MG63 (cell line): ENCODE data around the gene CDS1. TPM values are rescaled to one million over a fixed set of nuclear protein-coding genes. Genes with fewer than 3 reads are reported as not detected.

Experiments used
- DNase-seq: peaks from one replicate; pipeline ENCODE4 v3.0.0-alpha.2; 2020
- H3K27me3 ChIP-seq: fragments of 250-450 bp; sonication (Bioruptor Pico); 2 replicates; pipeline ENCODE4 v1.5.1; 2020; ENCODE audit warnings: mild to moderate bottlenecking, moderate library complexity
- H3K36me3 ChIP-seq: fragments of 250-450 bp; sonication (Bioruptor Pico); 2 replicates; pipeline ENCODE4 v1.5.1; 2020; ENCODE audit warnings: mild to moderate bottlenecking, moderate library complexity
- H3K4me3 ChIP-seq: fragments of 250-450 bp; sonication (Bioruptor Pico); 2 replicates; pipeline ENCODE4 v1.5.1; 2020; ENCODE audit warnings: mild to moderate bottlenecking, moderate library complexity
- H3K9me3 ChIP-seq: fragments of 250-450 bp; sonication (Bioruptor Pico); 2 replicates; pipeline ENCODE4 v1.5.1; 2020; ENCODE audit warnings: mild to moderate bottlenecking, moderate library complexity
- total RNA-seq: library from RNA; depleted of rRNA; stranded (reverse); fragments of >200 nt; shearing (Covaris generic); gene quantifications from 2 replicates; pipeline ENCODE4 v1.2.3, GENCODE V29; 2014; ENCODE audit warnings: low replicate concordance

The CDS1 gene
- total RNA-seq, 1 experiment from 2014 or later: not detected

DNA sequence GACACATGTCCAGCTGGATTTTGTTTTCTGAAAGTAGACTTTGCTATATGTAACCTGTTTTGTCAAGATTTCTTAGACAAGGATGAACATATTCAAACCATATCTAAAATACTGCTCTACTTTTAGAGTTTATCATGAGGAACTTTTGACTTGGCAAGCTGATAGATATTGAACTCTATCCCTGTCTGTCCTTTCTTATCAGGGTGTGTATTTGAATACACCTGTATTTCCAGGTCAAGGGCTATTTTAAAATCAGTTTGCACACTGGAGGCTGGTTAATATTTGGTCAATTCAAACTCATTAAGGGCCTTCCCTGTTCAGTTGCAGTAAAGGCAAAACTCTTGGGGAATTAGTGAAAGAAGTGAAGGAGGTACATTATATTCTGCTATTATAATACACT is 2.3 kb downstream of the CDS1 start:
- Histone ChIP-seq H3K4me3 (no peak overlapping the region), H3K36me3 (no peaks in the 10 kb centered on the region), H3K9me3 (no peaks in the 10 kb centered on the region), H3K27me3 (peaks cover 5% of the 10 kb centered on the region)
- no peak for DNase-seq

- H3K36me3 ChIP-seq: no peaks in the 10 kb centered on the region
- no peaks in the 10 kb centered on the region for H3K27me3 ChIP-seq
- H3K9me3 ChIP-seq: no peaks in the 10 kb centered on the region
- no peak overlapping the region for H3K4me3 ChIP-seq
- DNase-seq: no peak
Measured at GRCh38 chr4:84594724-84595123, 11.8 kb downstream of the CDS1 start.

DNA sequence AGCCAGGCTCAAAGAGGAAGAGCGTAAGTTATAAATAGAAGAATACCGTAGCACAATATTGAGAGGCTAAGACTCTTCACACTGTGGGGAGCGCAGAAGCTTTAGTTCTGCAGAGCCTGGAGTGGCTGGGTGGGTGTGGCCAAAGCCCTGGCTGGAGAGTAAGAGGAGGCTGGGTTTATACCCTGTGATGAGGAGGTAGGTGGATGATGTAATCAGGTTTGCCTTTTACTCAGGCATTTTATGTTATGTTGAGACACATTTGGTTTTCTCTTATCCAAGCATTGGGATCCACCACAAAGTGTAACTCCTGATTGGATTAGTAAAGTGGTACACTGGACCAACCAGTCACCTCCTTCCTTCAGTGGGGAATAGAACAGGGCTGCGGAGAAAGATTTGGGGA is 13.9 kb downstream of the CDS1 start:
- H3K36me3 ChIP-seq: no peaks in the 10 kb centered on the region
- DNase-seq: no peak
- H3K27me3 ChIP-seq: no peaks in the 10 kb centered on the region
- H3K4me3 ChIP-seq: no peak overlapping the region
- H3K9me3 ChIP-seq: no peaks in the 10 kb centered on the region

GRCh38 chr4:84597450-84597849 is 14.5 kb downstream of the CDS1 start:
- no peak for DNase-seq
- Histone ChIP-seq H3K27me3 (no peaks in the 10 kb centered on the region), H3K4me3 (no peak overlapping the region), H3K9me3 (no peaks in the 10 kb centered on the region), H3K36me3 (no peaks in the 10 kb centered on the region)

- no peak for DNase-seq
- Histone ChIP-seq H3K27me3 (no peaks in the 10 kb centered on the region), H3K36me3 (no peaks in the 10 kb centered on the region), H3K4me3 (no peak overlapping the region), H3K9me3 (no peaks in the 10 kb centered on the region)
Measured at GRCh38 chr4:84606645-84607044, 23.7 kb downstream of the CDS1 start.

- Histone ChIP-seq H3K36me3 (no peaks in the 10 kb centered on the region), H3K27me3 (no peaks in the 10 kb centered on the region)
- no peak for DNase-seq
Measured at GRCh38 chr4:84611531-84611930, 28.6 kb downstream of the CDS1 start.

GRCh38 chr4:84614891-84615290 is 32.0 kb downstream of the CDS1 start:
- no peaks in the 10 kb centered on the region for H3K9me3 ChIP-seq
- H3K27me3 ChIP-seq: no peaks in the 10 kb centered on the region
- no peaks in the 10 kb centered on the region for H3K36me3 ChIP-seq
- no peak overlapping the region for H3K4me3 ChIP-seq
- DNase-seq: no peak

More at GRCh38 chr4:84611531-84611930, 28.6 kb downstream of the CDS1 start:
- no peak overlapping the region for H3K4me3 ChIP-seq
- no peaks in the 10 kb centered on the region for H3K9me3 ChIP-seq

DNA sequence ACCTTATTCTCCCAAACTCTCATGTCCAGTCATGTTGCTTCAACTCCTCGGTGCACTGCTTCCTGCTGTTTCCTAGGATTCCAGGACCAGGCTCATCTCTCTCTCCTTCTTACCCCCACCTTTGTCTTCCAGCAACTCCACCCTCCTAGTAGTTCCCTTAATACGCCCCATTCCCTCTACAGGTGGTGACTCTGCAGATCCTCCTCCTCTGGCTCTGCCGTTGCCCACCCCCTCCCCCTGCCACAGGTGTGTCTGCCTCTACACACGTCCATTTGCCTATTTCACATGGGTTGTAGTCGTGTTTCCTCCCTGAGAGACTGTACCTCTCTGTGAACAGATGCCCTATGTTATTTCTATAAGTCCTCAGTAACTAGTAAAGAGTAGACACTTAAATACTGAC is 32.4 kb downstream of the CDS1 start:
- no peak overlapping the region for H3K4me3 ChIP-seq
- H3K36me3 ChIP-seq: no peaks in the 10 kb centered on the region
- no peak for DNase-seq
- H3K9me3 ChIP-seq: no peaks in the 10 kb centered on the region
- H3K27me3 ChIP-seq: no peaks in the 10 kb centered on the region

GRCh38 chr4:84622959-84623358 is 40.0 kb downstream of the CDS1 start:
- Histone ChIP-seq H3K4me3 (no peak overlapping the region), H3K9me3 (no peaks in the 10 kb centered on the region), H3K27me3 (no peaks in the 10 kb centered on the region), H3K36me3 (no peaks in the 10 kb centered on the region)
- DNase-seq: no peak

GRCh38 chr4:84623661-84624060 is 40.7 kb downstream of the CDS1 start:
- H3K4me3 ChIP-seq: no peak overlapping the region
- no peaks in the 10 kb centered on the region for H3K9me3 ChIP-seq
- H3K27me3 ChIP-seq: no peaks in the 10 kb centered on the region
- H3K36me3 ChIP-seq: no peaks in the 10 kb centered on the region
- no peak for DNase-seq

DNA sequence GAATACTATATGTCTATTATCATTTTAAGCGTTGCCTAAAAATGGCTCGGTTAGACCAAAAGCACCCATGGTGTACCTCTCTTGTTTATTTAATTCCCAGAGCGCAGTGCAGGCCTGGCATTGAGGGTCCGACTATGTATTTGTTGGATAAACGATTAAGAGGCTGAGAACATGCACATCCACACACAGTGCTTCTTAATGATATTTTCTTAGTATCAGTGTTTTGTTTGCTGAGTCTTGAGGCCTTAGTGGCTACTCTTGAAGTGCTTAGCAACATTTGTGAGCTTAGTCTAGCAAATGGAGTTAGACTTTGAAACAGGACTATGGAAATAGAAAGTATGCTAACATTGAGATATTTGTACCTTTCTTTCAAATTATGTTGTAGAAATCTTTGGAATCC is 43.7 kb downstream of the CDS1 start:
- Histone ChIP-seq H3K27me3 (no peaks in the 10 kb centered on the region), H3K36me3 (no peaks in the 10 kb centered on the region), H3K9me3 (no peaks in the 10 kb centered on the region), H3K4me3 (no peak overlapping the region)
- DNase-seq: no peak

- DNase-seq: no peak
- Histone ChIP-seq H3K27me3 (no peaks in the 10 kb centered on the region), H3K9me3 (no peaks in the 10 kb centered on the region), H3K4me3 (no peak overlapping the region), H3K36me3 (no peaks in the 10 kb centered on the region)
Measured at GRCh38 chr4:84631573-84631972, 48.6 kb downstream of the CDS1 start.

DNA sequence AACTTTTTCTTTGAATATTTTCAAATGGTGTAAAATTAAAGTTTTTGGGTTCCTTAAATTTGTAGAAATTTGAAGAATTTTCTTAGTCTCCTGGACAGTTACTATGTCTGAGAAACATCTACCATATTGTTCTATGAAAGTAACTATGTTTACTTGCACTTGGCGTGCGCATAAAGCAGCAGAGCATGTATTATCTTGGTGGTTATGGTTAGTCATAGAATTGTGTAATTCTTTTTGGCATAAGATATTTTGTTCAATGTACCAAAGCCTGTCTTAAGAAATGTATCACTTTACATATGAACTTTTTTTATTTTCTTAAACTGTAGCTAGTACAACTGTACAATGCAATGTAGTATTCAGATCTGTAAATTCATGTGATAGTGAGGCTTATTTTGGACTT is 49.2 kb downstream of the CDS1 start:
- no peak overlapping the region for H3K4me3 ChIP-seq
- no peaks in the 10 kb centered on the region for H3K9me3 ChIP-seq
- H3K27me3 ChIP-seq: no peaks in the 10 kb centered on the region
- DNase-seq: peak; percentile 44
- H3K36me3 ChIP-seq: no peaks in the 10 kb centered on the region

DNA sequence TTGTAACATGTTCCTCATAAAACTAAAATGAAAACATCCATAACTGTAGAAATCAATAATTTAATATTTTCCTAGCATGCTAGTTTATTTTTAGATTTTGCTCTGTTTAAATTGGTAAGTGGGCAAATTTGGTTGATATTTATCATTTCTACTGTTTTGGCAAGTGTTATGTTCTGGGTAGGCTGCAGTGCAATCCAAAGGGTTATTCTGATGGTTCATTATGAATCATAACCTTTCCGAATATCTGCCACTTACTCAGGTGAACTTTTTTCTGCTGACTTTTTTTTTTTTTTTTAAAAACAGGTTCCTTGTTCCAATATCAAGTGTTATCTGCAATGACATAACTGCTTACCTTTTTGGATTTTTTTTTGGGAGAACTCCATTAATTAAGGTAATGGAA is 52.0 kb downstream of the CDS1 start:
- no peak for DNase-seq
- H3K36me3 ChIP-seq: no peaks in the 10 kb centered on the region
- no peak overlapping the region for H3K4me3 ChIP-seq
- no peaks in the 10 kb centered on the region for H3K27me3 ChIP-seq
- no peaks in the 10 kb centered on the region for H3K9me3 ChIP-seq

DNA sequence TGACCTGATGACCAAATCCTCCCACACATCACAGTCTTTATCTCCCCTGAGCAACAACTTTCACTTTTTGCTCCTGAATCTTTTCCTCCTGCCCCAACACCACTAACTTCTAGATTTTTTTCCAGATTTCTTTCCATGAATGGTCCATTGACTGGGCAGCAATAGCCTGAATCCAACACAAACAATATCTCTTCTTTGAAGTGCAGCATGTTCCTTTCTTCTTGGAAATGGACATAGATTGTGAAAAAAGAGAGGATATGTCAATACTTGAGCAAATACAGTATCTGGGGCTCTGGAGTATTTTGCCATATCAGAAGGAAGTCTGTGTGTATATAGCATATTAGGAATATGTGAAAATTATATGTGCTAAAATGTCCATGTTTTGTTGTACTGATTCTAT is 55.2 kb downstream of the CDS1 start:
- no peak overlapping the region for H3K4me3 ChIP-seq
- H3K36me3 ChIP-seq: no peaks in the 10 kb centered on the region
- no peak for DNase-seq
- H3K27me3 ChIP-seq: no peaks in the 10 kb centered on the region
- no peaks in the 10 kb centered on the region for H3K9me3 ChIP-seq

- DNase-seq: no peak
- Histone ChIP-seq H3K9me3 (no peaks in the 10 kb centered on the region), H3K36me3 (no peaks in the 10 kb centered on the region), H3K4me3 (no peak overlapping the region), H3K27me3 (no peaks in the 10 kb centered on the region)
Measured at GRCh38 chr4:84639145-84639544, 56.2 kb downstream of the CDS1 start.

DNA sequence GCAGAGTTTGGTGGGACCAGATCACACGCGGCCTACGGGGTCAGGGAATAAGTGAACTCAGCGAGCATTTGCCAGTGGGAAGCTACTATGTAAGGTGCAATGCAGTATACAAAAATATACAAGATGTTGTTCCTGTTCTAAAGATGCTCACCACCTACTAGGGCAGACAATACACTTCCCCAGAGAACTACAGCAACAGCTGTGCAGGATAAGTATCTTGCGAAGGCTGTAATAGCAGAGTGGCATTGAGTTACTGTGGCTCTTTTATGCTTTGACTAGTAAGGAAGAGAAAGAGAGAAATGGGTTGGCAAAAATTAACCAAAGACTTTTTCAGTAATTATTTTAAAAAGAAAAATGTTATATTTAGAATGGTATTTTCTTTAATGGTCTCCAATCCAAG is 61.2 kb downstream of the CDS1 start:
- no peak for DNase-seq
- H3K9me3 ChIP-seq: no peaks in the 10 kb centered on the region
- H3K27me3 ChIP-seq: no peaks in the 10 kb centered on the region
- H3K4me3 ChIP-seq: no peak overlapping the region
- H3K36me3 ChIP-seq: no peaks in the 10 kb centered on the region

DNA sequence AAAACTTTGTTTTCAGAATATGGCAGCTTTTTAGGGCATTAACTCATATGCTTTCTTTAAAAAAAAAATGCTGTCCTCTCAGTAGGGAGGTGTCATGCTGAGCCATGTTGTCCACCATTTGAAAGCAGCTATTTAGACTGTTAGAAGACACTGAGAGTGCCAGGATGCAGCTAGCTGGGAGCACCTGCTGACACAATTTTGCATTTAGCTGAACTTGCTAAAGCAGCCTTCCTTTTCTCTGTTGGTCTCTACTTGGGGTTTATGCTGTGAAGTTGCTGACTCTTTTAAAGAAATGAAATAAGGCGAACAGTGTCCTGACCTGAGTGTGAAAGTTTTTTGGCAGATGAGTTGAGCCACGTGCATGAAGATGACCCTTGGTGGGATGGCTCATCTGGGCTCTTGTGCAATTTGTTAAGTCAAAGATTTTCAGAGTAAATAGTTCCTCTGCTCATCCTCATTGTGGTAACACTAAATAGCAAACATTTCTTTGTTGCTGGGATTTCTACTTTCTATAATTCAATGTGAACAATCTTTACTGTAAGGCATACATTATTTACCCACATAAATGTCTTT is 64.5 kb downstream of the CDS1 start:
- Histone ChIP-seq H3K4me3 (no peak overlapping the region), H3K36me3 (no peaks in the 10 kb centered on the region), H3K9me3 (no peaks in the 10 kb centered on the region), H3K27me3 (no peaks in the 10 kb centered on the region)
- DNase-seq: no peak

GRCh38 chr4:84648178-84648577 is 65.3 kb downstream of the CDS1 start:
- no peak for DNase-seq
- Histone ChIP-seq H3K9me3 (no peaks in the 10 kb centered on the region), H3K36me3 (no peaks in the 10 kb centered on the region), H3K27me3 (no peaks in the 10 kb centered on the region), H3K4me3 (no peak overlapping the region)
